ENCODE data around the gene ARL2BP. TPM values are rescaled to one million over a fixed set of nuclear protein-coding genes. Genes with fewer than 3 reads are reported as not detected.

ARL2BP gene
- total RNA-seq, 1 experiment from 2014 or later, result 352 TPM

- Histone ChIP-seq H3K36me3 (peaks cover 91% of the 10 kb centered on the region), H3K27me3 (no peaks in the 10 kb centered on the region), H3K4me3 (no peak overlapping the region), H3K9me3 (no peaks in the 10 kb centered on the region)
- no peak for DNase-seq
These were observed 16.0 kb upstream of the ARL2BP start for GRCh38 chr16:57229079-57229478.

GRCh38 chr16:57231821-57232350 is 13.2 kb upstream of the ARL2BP start:
- H3K9me3 ChIP-seq, result 0 out of 2 replicates have a peak, but pooled peaks cover 3% of the 10 kb centered on the region
- no peak overlapping the region for H3K4me3 ChIP-seq
- H3K36me3 ChIP-seq, result peaks cover 91% of the 10 kb centered on the region
- DNase-seq, result no peak
- no peaks in the 10 kb centered on the region for H3K27me3 ChIP-seq

GRCh38 chr16:57233944-57234706 is 10.9 kb upstream of the ARL2BP start:
- Histone ChIP-seq H3K36me3 (peaks cover 89% of the 10 kb centered on the region), H3K9me3 (0 out of 2 replicates have a peak, but pooled peaks cover 3% of the 10 kb centered on the region), H3K4me3 (no peak overlapping the region), H3K27me3 (no peaks in the 10 kb centered on the region)
- no peak for DNase-seq

GRCh38 chr16:57234707-57235092 is 10.4 kb upstream of the ARL2BP start:
- Histone ChIP-seq H3K36me3 (peaks cover 91% of the 10 kb centered on the region), H3K27me3 (no peaks in the 10 kb centered on the region), H3K4me3 (no peak overlapping the region), H3K9me3 (0 out of 2 replicates have a peak, but pooled peaks cover 3% of the 10 kb centered on the region)
- DNase-seq, result no peak

GRCh38 chr16:57235128-57236021 is 9.7 kb upstream of the ARL2BP start:
- peaks cover 90% of the 10 kb centered on the region for H3K36me3 ChIP-seq
- H3K4me3 ChIP-seq, result no peak overlapping the region
- no peaks in the 10 kb centered on the region for H3K27me3 ChIP-seq
- H3K9me3 ChIP-seq, result 0 out of 2 replicates have a peak, but pooled peaks cover 3% of the 10 kb centered on the region
- peak; percentile 84 for DNase-seq

- Histone ChIP-seq H3K4me3 (no peak overlapping the region), H3K9me3 (0 out of 2 replicates have a peak, but pooled peaks cover 3% of the 10 kb centered on the region), H3K27me3 (no peaks in the 10 kb centered on the region), H3K36me3 (peaks cover 84% of the 10 kb centered on the region)
- no peak for DNase-seq
These were observed 9.1 kb upstream of the ARL2BP start for GRCh38 chr16:57236022-57236350.

GRCh38 chr16:57238682-57239081 is 6.4 kb upstream of the ARL2BP start:
- 0 out of 2 replicates have a peak, but pooled peaks cover 3% of the 10 kb centered on the region for H3K9me3 ChIP-seq
- H3K4me3 ChIP-seq, result no peak overlapping the region
- H3K36me3 ChIP-seq, result peaks cover 59% of the 10 kb centered on the region

GRCh38 chr16:57239107-57239506 is 6.0 kb upstream of the ARL2BP start:
- H3K27me3 ChIP-seq, result no peaks in the 10 kb centered on the region
- peaks cover 54% of the 10 kb centered on the region for H3K36me3 ChIP-seq
- no peak overlapping the region for H3K4me3 ChIP-seq
- 0 out of 2 replicates have a peak, but pooled peaks cover 3% of the 10 kb centered on the region for H3K9me3 ChIP-seq
- DNase-seq, result no peak

More at GRCh38 chr16:57238682-57239081, 6.4 kb upstream of the ARL2BP start:
- DNase-seq, result no peak
- no peaks in the 10 kb centered on the region for H3K27me3 ChIP-seq

- Histone ChIP-seq H3K36me3 (peaks cover 40% of the 10 kb centered on the region), H3K27me3 (no peaks in the 10 kb centered on the region), H3K4me3 (no peak overlapping the region), H3K9me3 (0 out of 2 replicates have a peak, but pooled peaks cover 3% of the 10 kb centered on the region)
- DNase-seq, result no peak
These were observed 4.2 kb upstream of the ARL2BP start for GRCh38 chr16:57240851-57241250.

GRCh38 chr16:57242650-57243049 is 2.4 kb upstream of the ARL2BP start:
- no peak overlapping the region for H3K4me3 ChIP-seq
- H3K27me3 ChIP-seq, result no peaks in the 10 kb centered on the region
- DNase-seq, result no peak
- H3K36me3 ChIP-seq, result peaks cover 43% of the 10 kb centered on the region
- no peaks in the 10 kb centered on the region for H3K9me3 ChIP-seq

- DNase-seq, result no peak
These were observed 644 bp upstream of the ARL2BP start for GRCh38 chr16:57244463-57244766.

GRCh38 chr16:57245472-57246113 is 534 bp downstream of the ARL2BP start:
- Histone ChIP-seq H3K4me3 (peak overlapping the region; percentile 93), H3K9me3 (no peaks in the 10 kb centered on the region), H3K36me3 (peaks cover 49% of the 10 kb centered on the region), H3K27me3 (no peaks in the 10 kb centered on the region)
- peak; percentile 62 for DNase-seq

More at GRCh38 chr16:57244463-57244766, 644 bp upstream of the ARL2BP start:
- no peaks in the 10 kb centered on the region for H3K27me3 ChIP-seq
- peaks cover 43% of the 10 kb centered on the region for H3K36me3 ChIP-seq
- no peaks in the 10 kb centered on the region for H3K9me3 ChIP-seq
- H3K4me3 ChIP-seq, result peak overlapping the region; percentile 93

- peaks cover 90% of the 10 kb centered on the region for H3K36me3 ChIP-seq
- H3K4me3 ChIP-seq, result no peak overlapping the region
These were observed 6.3 kb downstream of the ARL2BP start for GRCh38 chr16:57251352-57251751.

GRCh38 chr16:57252148-57252721 is 7.2 kb downstream of the ARL2BP start:
- DNase-seq, result no peak
- no peak overlapping the region for H3K4me3 ChIP-seq
- H3K27me3 ChIP-seq, result no peaks in the 10 kb centered on the region
- H3K36me3 ChIP-seq, result peaks cover 81% of the 10 kb centered on the region
- no peaks in the 10 kb centered on the region for H3K9me3 ChIP-seq

More at GRCh38 chr16:57251352-57251751, 6.3 kb downstream of the ARL2BP start:
- no peaks in the 10 kb centered on the region for H3K9me3 ChIP-seq
- no peaks in the 10 kb centered on the region for H3K27me3 ChIP-seq
- no peak for DNase-seq

- no peak for DNase-seq
- peaks cover 69% of the 10 kb centered on the region for H3K36me3 ChIP-seq
- H3K9me3 ChIP-seq, result no peaks in the 10 kb centered on the region
- no peak overlapping the region for H3K4me3 ChIP-seq
- no peaks in the 10 kb centered on the region for H3K27me3 ChIP-seq
These were observed 8.4 kb downstream of the ARL2BP start for GRCh38 chr16:57253466-57253865.

- H3K27me3 ChIP-seq, result no peaks in the 10 kb centered on the region
- no peak for DNase-seq
- H3K36me3 ChIP-seq, result peaks cover 46% of the 10 kb centered on the region
- H3K4me3 ChIP-seq, result no peak overlapping the region
- H3K9me3 ChIP-seq, result no peaks in the 10 kb centered on the region
These were observed 10.8 kb downstream of the ARL2BP start for GRCh38 chr16:57255686-57256415.
